GM12878 (cell line): ENCODE data around the gene INPP5D. TPM values are rescaled to one million over a fixed set of nuclear protein-coding genes. Genes with fewer than 3 reads are reported as not detected.

Experiments
- ATAC-seq: fragments of 200-7000 bp; cut with Tn5 transposase; 3 replicates; pipeline ENCODE4 v1.9.1; 2020; ENCODE audit warnings: mild to moderate bottlenecking, moderate library complexity
- BruUV-seq: library from RNA; stranded (reverse); fragments of 400-500 nt; replicated peaks from 2 replicates; lab custom pipeline; 2021; lab: Mats Ljungman, UMichigan
- CTCF ChIA-PET: fragments of 300-600 bp; sonication (Branson Sonifier 250); formaldehyde crosslinking; extraction: SDS; loops from one replicate; lab custom pipeline; 2021; ENCODE audit warnings: inconsistent platforms; lab: Yijun Ruan, JAX
- POLR2A ChIA-PET: fragments of 350-600 bp; formaldehyde crosslinking; extraction: SDS; loops from one replicate; lab custom pipeline; 2021; ENCODE audit warnings: inconsistent platforms; lab: Charles Lee
- RAD21 ChIA-PET: fragments of 300-600 bp; sonication (Branson Sonifier 250); formaldehyde crosslinking; loops from one replicate; lab custom pipeline; 2023; ENCODE audit warnings: antibody characterized with exemption; ENCODE audit not compliant: unreplicated experiment; lab: Charles Lee
- SMC1A ChIA-PET: fragments of 300-600 bp; sonication (Branson Sonifier 250); formaldehyde crosslinking; loops from one replicate; lab custom pipeline; 2023; ENCODE audit not compliant: unreplicated experiment, uncharacterized antibody; lab: Charles Lee
- DNase-seq: peaks from one replicate; pipeline ENCODE4 v3.0.0-alpha.2; 2011; ENCODE audit warnings: low read depth, low spot score
- FAIRE-seq: peaks from 3 replicates; lab custom pipeline; 2011; peaks lifted over from hg19 to GRCh38; lab: Jason Lieb, UNC
- H2AFZ ChIP-seq: 2 replicates; pipeline ENCODE4 v1.6.0; 2011; ENCODE audit warnings: low read depth, low read length, control low read depth; ENCODE audit not compliant: control insufficient read depth
- H3K27ac ChIP-seq: 2 replicates; pipeline ENCODE4 v1.5.1; 2011; ENCODE audit warnings: control low read depth; ENCODE audit not compliant: control insufficient read depth, insufficient read depth
- H3K27me3 ChIP-seq, 2 experiments: replicated peaks in 1 of 2; 2 replicates each; pipeline versions ENCODE4 v1.6.0 to v1.6.1; 2011; ENCODE audit warnings: low read length in 1 of 2; ENCODE audit not compliant: control insufficient read depth in 2 of 2, insufficient read depth in 2 of 2
- H3K36me3 ChIP-seq, 2 experiments: 2 replicates each; pipeline ENCODE4 v1.5.1; 2011; ENCODE audit warnings: low read length in 1 of 2; ENCODE audit not compliant: control insufficient read depth in 2 of 2, insufficient read depth in 2 of 2
- H3K4me1 ChIP-seq: 2 replicates; pipeline ENCODE4 v1.6.1; 2011; ENCODE audit warnings: mild to moderate bottlenecking, low read length, moderate library complexity, mixed read lengths; ENCODE audit not compliant: control insufficient read depth, insufficient read depth
- H3K4me2 ChIP-seq: 2 replicates; pipeline ENCODE4 v1.6.0; 2011; ENCODE audit warnings: control low read depth; ENCODE audit not compliant: control insufficient read depth, insufficient read depth
- H3K4me3 ChIP-seq: fragments of 200-600 bp; sonication (generic); 2 replicates; pipeline ENCODE4 v1.5.1; 2016
- H3K79me2 ChIP-seq: 2 replicates; pipeline ENCODE4 v1.6.0; 2011; ENCODE audit warnings: low read length; ENCODE audit not compliant: control insufficient read depth, insufficient read depth
- H3K9ac ChIP-seq: 2 replicates; pipeline ENCODE4 v1.8.0; 2011; ENCODE audit warnings: low read length, control low read depth, mixed read lengths; ENCODE audit not compliant: control insufficient read depth, insufficient read depth
- H3K9me3 ChIP-seq: replicated peaks from 3 replicates; pipeline ENCODE4 v1.5.1; 2011; ENCODE audit warnings: mild to moderate bottlenecking, low read length; ENCODE audit not compliant: control insufficient read depth, insufficient read depth
- H4K20me1 ChIP-seq: 2 replicates; pipeline ENCODE4 v1.6.0; 2011; ENCODE audit not compliant: control insufficient read depth, insufficient read depth
- IRF3 ChIP-seq: fragments of 450-650 bp; IDR thresholded peaks from 2 replicates; pipeline ENCODE4 v1.6.1; 2014; ENCODE audit warnings: mild to moderate bottlenecking
- REST ChIP-seq: IDR thresholded peaks from 2 replicates; pipeline ENCODE4 v1.6.1; 2012; ENCODE audit warnings: mild to moderate bottlenecking, low read depth, low read length
- SPI1 ChIP-seq: IDR thresholded peaks from 2 replicates; pipeline ENCODE4 v1.6.1; 2011; ENCODE audit warnings: low read depth, mild to moderate bottlenecking, low read length, moderate library complexity, borderline replicate concordance; ENCODE audit not compliant: insufficient read depth
- TAF1 ChIP-seq: IDR thresholded peaks from 2 replicates; pipeline ENCODE4 v1.6.1; 2011; ENCODE audit warnings: mild to moderate bottlenecking, low read depth, low read length, borderline replicate concordance
- ZBTB40 ChIP-seq: fragments of 450-650 bp; IDR thresholded peaks from 2 replicates; pipeline ENCODE4 v1.6.1; 2016; ENCODE audit warnings: mild to moderate bottlenecking, moderate library complexity, borderline replicate concordance
- ZNF687 ChIP-seq: fragments of 450-650 bp; IDR thresholded peaks from 2 replicates; pipeline ENCODE4 v1.6.1; 2017; ENCODE audit warnings: mild to moderate bottlenecking, moderate library complexity
- WGBS: methylation state at CpG from one replicate; pipeline ENCODE4 v1.1.6; 2016; ENCODE audit warnings: low lambda C conversion rate; ENCODE audit not compliant: insufficient replicate concordance, insufficient coverage; ENCODE audit errors: missing lambda C conversion rate; 5-methylcytosine and 5-hydroxymethylcytosine counted together
- in situ Hi-C: fragments of 300-500 bp; cut with MboI; formaldehyde crosslinking; loops from 9 replicates; pipeline ENCODE4 v1.14.3; 2018; ENCODE audit warnings: mixed read lengths
- intact Hi-C: fragments of 100-400 bp; cut with micrococcal nuclease; formaldehyde crosslinking; loops from one replicate; pipeline ENCODE4 v1.14.2; 2022; ENCODE audit not compliant: unreplicated experiment
- polyA plus RNA-seq, 11 experiments: library from polyadenylated mRNA; depleted of rRNA in 4 of 11; unstranded in 6 of 11; stranded (reverse) in 5 of 11; fragments of >200 nt; fragmentation: Nextera tagmentation in 4 of 11; fragmentation: Illumina TruSeq in 1 of 11; extraction: Ambion mirVana in 4 of 11; extraction: Trizol in 1 of 11; gene quantifications; 1 replicate in 1 of 11; 2 replicates in 10 of 11; pipeline versions ENCODE4 v1.2.1 to v1.2.3, GENCODE V29; 2011 to 2016; ENCODE audit warnings: inconsistent platforms in 2 of 11, missing spikeins in 2 of 11, low read depth in 1 of 11
- total RNA-seq, 4 experiments: library from RNA; depleted of rRNA in 3 of 4; stranded (reverse); fragments of >200 nt in 3 of 4; fragmentation: Illumina TruSeq in 1 of 4; extraction: Trizol in 1 of 4; gene quantifications; 2 replicates each; pipeline versions ENCODE4 v1.2.1 to v1.2.3, GENCODE V29; 2013 to 2021

INPP5D gene
- total and polyA plus RNA-seq, 10 of the 15 experiments (the other 5 are each of a cell fraction or from before 2014, with no cell fraction given): 11.8 to 139 (median 88.8) TPM

- Histone ChIP-seq H4K20me1 (no peaks in the 10 kb centered on the region), H3K9me3 (no peaks in the 10 kb centered on the region), H3K4me2 (peak overlapping the region; percentile 95), H3K9ac (peak overlapping the region; percentile 90), H3K27ac (peak overlapping the region; percentile 100), H2AFZ (no peak overlapping the region), H3K27me3 (no peaks in the 10 kb centered on the region), H3K36me3 (peaks cover 15 to 27% of the 10 kb centered on the region in 2 experiments), H3K79me2 (peaks cover 77% of the 10 kb centered on the region), H3K4me3 (peak overlapping the region; percentile 50), H3K4me1 (peaks cover 91% of the 10 kb centered on the region)
- CTCF ChIA-PET: interaction anchor here (1.1 to 5.8 kb wide), 8 partner anchors 8 to 64 kb away, joined by 3 to 68 read pairs (median 4); partner anchors contain the start of gene INPP5D
- in situ Hi-C loops: no loop called here
- RAD21 ChIA-PET: interaction anchor here (1.1 to 15.1 kb wide), 9 partner anchors 11 to 169 kb away, joined by 3 to 361 read pairs (median 10); partner anchors contain the start of gene INPP5D
- 1% methylated on average over 9 of the region's 9 CpGs for WGBS
- SMC1A ChIA-PET: interaction anchor here (1.0 to 17.9 kb wide), 7 partner anchors 11 to 173 kb away, joined by 4 to 351 read pairs (median 19); partner anchors contain the start of gene INPP5D
- POLR2A ChIA-PET: interaction anchor here (1.0 to 11.9 kb wide), 8 partner anchors 11 to 61 kb away, joined by 3 to 271 read pairs (median 20); partner anchors contain the start of gene INPP5D
- ATAC-seq: peak; percentile 34
- FAIRE-seq: no peak
- intact Hi-C loops: loop anchor here (5.0 kb wide), 2 partner anchors 121 to 171 kb away; partner anchors contain the start of gene ATG16L1
- BruUV-seq: no TSS peak
- no peak for DNase-seq
- TF ChIP-seq TAF1: 0 out of 2 replicates have a peak, but pooled peaks have one; percentile 11
- TF ChIP-seq REST: no peak
- TF ChIP-seq ZNF687: peak; percentile 87
- TF ChIP-seq ZBTB40: peak; percentile 52; the same call in 1 of the 2 replicates
- peak; percentile 32; the same call in 1 of the 2 replicates for TF ChIP-seq SPI1
- no peak for TF ChIP-seq IRF3
These were observed 21.1 kb downstream of the INPP5D start for GRCh38 chr2:233081232-233081730.
